Astrocyte of the hippocampus (primary cell): ENCODE measurements around the gene ARAF.

ENCODE experiments used
- DNase-seq: peaks from one replicate; pipeline ENCODE4 v3.0.0; 2011; ENCODE audit warnings: low read depth, low spot score

ARAF gene

DNA sequence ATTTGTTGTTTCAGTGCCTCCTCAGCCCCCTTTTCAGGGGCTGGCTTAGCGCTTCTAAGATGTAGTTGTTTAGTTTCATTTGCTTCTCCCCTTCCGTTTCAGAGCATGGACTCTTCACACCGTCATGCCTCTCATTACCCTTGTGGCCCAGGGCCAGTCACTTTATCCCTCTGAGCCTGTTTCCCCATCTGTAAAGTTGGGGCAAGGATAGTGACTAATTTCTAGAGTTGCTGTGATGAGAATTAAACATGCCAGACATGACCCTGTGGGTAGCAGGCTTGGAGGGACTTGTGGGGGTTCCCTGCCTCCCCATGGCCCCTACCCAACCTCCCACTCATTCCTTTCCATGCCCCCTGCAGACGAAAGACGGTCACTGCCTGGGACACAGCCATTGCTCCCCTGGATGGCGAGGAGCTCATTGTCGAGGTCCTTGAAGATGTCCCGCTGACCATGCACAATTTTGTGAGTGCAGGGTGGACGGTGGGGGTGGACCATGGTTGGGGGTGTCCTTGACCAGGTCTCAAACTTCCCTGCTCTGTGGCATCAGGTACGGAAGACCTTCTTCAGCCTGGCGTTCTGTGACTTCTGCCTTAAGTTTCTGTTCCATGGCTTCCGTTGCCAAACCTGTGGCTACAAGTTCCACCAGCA lies 3.6 kb downstream of the ARAF start:
- DNase-seq: no peak

GRCh38 chrX:47566841-47567240 lies 5.8 kb downstream of the ARAF start:
- no peak for DNase-seq

- DNase-seq: no peak
Measured at GRCh38 chrX:47568656-47569295, 7.8 kb downstream of the ARAF start.

- no peak for DNase-seq
Measured at GRCh38 chrX:47570794-47571193, 9.8 kb downstream of the ARAF start.

DNA sequence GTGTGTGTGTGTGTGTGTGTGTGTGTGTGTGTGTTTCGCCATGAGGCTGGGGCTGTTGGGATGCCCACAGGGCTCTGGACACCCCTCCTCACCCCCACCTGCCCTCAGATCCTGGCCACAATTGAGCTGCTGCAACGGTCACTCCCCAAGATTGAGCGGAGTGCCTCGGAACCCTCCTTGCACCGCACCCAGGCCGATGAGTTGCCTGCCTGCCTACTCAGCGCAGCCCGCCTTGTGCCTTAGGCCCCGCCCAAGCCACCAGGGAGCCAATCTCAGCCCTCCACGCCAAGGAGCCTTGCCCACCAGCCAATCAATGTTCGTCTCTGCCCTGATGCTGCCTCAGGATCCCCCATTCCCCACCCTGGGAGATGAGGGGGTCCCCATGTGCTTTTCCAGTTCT lies 10.2 kb downstream of the ARAF start:
- no peak for DNase-seq

GRCh38 chrX:47571896-47572295 lies 10.9 kb downstream of the ARAF start:
- no peak for DNase-seq

GRCh38 chrX:47572773-47573340 lies 11.9 kb downstream of the ARAF start:
- no peak for DNase-seq

GRCh38 chrX:47573341-47574075 lies 12.5 kb downstream of the ARAF start:
- peak; percentile 63 for DNase-seq

GRCh38 chrX:47574076-47574546 lies 13.1 kb downstream of the ARAF start:
- no peak for DNase-seq

DNA sequence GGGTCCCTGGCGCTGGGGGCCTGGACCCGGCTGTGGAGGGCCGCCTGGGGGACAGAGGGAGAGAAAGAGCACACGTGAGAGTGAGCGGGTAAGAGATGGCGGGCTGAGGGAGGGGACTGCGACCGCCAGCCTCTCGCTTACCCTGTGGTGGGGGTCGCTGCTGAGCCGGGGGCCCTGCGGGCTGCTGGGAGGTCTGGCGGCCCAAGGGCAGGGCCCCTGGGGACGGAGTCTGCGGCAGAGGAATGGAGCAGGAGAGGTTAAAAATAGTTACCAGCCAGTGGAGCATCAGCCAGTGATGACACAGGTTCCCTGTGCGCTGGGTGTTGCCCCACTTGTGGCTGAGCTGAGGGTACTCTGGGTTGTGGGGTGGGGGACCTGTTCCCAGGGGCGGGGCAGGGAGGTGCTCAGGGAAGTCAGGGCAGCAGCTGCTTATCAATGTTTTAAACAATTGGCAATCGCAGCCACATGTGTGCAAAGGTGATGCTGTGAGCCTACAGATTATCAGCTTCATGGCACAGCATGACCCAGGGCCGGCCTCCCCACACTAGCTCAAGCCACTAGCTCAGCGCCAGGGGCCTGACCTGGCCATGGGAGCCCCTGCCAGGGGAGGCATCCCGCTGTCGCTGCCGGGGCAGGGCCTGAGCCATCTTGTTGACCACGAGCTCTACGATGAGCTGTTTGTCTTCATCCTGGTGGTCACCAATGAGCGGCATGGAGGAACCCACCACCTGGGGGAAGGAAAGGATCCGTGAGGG lies 13.7 kb downstream of the ARAF start:
- no peak for DNase-seq

GRCh38 chrX:47576021-47576898 lies 15.3 kb downstream of the ARAF start:
- DNase-seq: no peak

GRCh38 chrX:47577424-47577823 lies 16.4 kb downstream of the ARAF start:
- no peak for DNase-seq

DNA sequence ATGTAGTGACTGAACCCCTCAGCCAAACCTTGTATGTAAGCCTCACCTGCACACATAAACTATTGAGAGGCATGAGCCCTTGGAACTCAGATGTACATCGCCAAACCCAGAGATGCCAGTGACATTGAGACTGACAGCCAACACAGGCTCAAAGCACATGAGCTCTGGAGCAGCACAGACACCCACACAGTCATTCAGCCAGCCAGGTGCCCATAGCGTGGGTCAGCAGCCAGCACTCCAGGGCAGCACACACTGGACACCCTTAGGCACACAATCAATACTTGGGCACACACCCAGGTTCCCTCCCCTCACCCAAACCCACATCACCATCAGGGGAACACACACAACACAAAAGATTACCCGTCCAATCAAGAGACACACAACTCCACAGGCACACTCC lies 16.9 kb downstream of the ARAF start:
- DNase-seq: no peak

- DNase-seq: no peak
Measured at GRCh38 chrX:47578692-47579091, 17.7 kb downstream of the ARAF start.

GRCh38 chrX:47579537-47579936 lies 18.5 kb downstream of the ARAF start:
- DNase-seq: no peak

GRCh38 chrX:47581731-47582647 lies 21.0 kb downstream of the ARAF start, which contains the start of gene TIMP1:
Gene TIMP1, plus strand, starts transcription at chrX:47582436. Its CDS starts 980 bp downstream, at chrX:47583416.
- DNase-seq: peak; percentile 95

- DNase-seq: no peak
Measured at GRCh38 chrX:47583240-47583861, 22.3 kb downstream of the ARAF start.

DNA sequence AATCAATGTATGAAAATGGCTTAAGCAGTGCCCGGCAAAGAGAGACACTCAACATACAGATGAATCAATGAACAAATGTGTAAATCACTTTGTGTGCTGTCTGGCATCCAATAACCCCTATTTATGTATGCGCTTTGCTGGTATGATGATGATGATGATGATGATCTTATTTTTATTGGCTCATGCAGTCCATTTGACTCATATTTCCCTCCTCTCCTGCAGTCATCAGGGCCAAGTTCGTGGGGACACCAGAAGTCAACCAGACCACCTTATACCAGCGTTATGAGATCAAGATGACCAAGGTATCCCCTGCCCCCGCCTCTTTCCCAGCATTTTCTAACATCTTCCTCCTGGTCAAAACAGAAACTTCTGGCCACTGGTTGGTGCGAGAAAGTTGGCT lies 23.7 kb downstream of the ARAF start:
- DNase-seq: no peak

DNA sequence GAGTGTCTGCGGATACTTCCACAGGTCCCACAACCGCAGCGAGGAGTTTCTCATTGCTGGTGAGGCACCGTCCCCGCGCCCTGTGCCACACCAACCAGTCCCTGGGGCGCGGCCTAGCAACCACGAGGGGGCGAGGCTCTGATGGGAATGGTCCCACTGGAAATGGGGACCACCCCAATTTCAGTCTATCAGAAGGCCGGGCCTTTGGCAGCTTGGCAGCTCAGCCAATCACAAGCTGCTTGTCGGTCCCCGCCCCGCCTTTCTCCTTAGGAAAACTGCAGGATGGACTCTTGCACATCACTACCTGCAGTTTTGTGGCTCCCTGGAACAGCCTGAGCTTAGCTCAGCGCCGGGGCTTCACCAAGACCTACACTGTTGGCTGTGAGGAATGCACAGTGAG lies 24.3 kb downstream of the ARAF start:
- no peak for DNase-seq
